ENCODE results near the gene LTBP1.
A peak's percentile ranks its signal among the peaks of the same experiment; 100 is the strongest.

LTBP1 gene

DNA sequence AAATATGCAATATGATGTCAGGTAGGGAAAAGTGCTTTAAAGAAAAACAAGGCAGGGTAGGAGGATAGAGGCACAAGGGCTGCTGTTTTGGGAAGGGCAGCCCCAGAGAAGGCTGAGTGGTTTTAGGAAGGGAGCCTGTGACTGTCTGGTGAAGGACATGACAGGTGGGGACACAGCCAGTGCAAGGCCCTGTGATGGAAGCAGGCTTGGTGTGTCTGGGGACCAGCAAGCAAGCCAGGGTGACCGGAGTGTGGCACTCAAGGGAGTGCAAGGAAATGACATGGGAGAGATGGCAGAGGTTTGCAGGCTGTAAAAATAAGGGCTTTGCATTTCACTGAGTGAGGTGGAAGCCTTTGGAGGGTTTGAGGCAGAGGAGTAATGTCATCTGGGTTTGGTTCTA, 62.0 kb downstream of the LTBP1 start:
- no peaks in the 10 kb centered on the region for H3K9me3 ChIP-seq (ENCODE audit: control insufficient read depth in 2 of 2, low read length in 2 of 2)
- no peak overlapping the region for H3K9ac ChIP-seq (ENCODE audit: low read depth in 1 of 2, low read length in 2 of 2)
- H3K36me3 ChIP-seq (ENCODE audit: control insufficient read depth in 2 of 2, insufficient read depth in 2 of 2, low read length in 2 of 2): no peaks in the 10 kb centered on the region
- no peaks in the 10 kb centered on the region for H3K4me1 ChIP-seq (ENCODE audit: control insufficient read depth in 2 of 2, insufficient read depth in 2 of 2, low read length in 2 of 2)
- H3K27ac ChIP-seq (ENCODE audit: low read depth in 2 of 2, low read length in 2 of 2): no peak overlapping the region
- no peak overlapping the region for H3K4me3 ChIP-seq (ENCODE audit: low read length in 2 of 2)
- no peaks in the 10 kb centered on the region for H3K27me3 ChIP-seq (ENCODE audit: control insufficient read depth in 2 of 2, insufficient read depth in 2 of 2, low read length in 2 of 2)

DNA sequence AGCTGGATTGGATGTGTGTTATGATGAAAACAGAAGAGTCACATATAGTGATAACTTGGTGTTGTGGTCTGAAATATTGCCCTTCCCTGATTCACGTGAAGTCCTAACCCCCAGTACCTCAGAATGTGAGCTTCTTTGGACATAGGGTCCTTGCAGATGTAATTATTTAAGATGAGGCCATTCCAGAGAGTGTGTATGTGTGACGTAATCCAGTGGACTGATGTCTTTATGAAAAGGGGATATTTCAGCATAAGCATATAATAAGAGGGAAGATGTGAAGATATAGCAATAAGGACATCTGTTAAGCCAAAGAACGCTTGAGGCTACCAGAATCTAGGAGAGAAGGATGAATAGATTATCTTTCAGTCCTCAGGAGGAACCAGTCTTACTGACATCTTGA, 62.5 kb downstream of the LTBP1 start:
- Histone ChIP-seq H3K27me3 (ENCODE audit: control insufficient read depth in 2 of 2, insufficient read depth in 2 of 2, low read length in 2 of 2) (no peaks in the 10 kb centered on the region), H3K4me3 (ENCODE audit: low read length in 2 of 2) (no peak overlapping the region), H3K4me1 (ENCODE audit: control insufficient read depth in 2 of 2, insufficient read depth in 2 of 2, low read length in 2 of 2) (peaks cover 0 to 1% of the 10 kb centered on the region in 2 donors), H3K36me3 (ENCODE audit: control insufficient read depth in 2 of 2, insufficient read depth in 2 of 2, low read length in 2 of 2) (no peaks in the 10 kb centered on the region), H3K9me3 (ENCODE audit: control insufficient read depth in 2 of 2, low read length in 2 of 2) (no peaks in the 10 kb centered on the region), H3K9ac (ENCODE audit: low read depth in 1 of 2, low read length in 2 of 2) (no peak overlapping the region), H3K27ac (ENCODE audit: low read depth in 2 of 2, low read length in 2 of 2) (no peak overlapping the region)

GRCh38 chr2:33011373-33011772, 64.6 kb downstream of the LTBP1 start:
- Histone ChIP-seq H3K27ac (ENCODE audit: low read depth in 2 of 2, low read length in 2 of 2) (no peak overlapping the region), H3K4me1 (ENCODE audit: control insufficient read depth in 2 of 2, insufficient read depth in 2 of 2, low read length in 2 of 2) (peaks cover 6 to 21% of the 10 kb centered on the region in 2 donors)

GRCh38 chr2:33011941-33012340, 65.2 kb downstream of the LTBP1 start:
- Histone ChIP-seq H3K36me3 (ENCODE audit: control insufficient read depth in 2 of 2, insufficient read depth in 2 of 2, low read length in 2 of 2) (no peaks in the 10 kb centered on the region), H3K4me1 (ENCODE audit: control insufficient read depth in 2 of 2, insufficient read depth in 2 of 2, low read length in 2 of 2) (peaks cover 6 to 22% of the 10 kb centered on the region in 2 donors), H3K9ac (ENCODE audit: low read depth in 1 of 2, low read length in 2 of 2) (no peak overlapping the region), H3K27me3 (ENCODE audit: control insufficient read depth in 2 of 2, insufficient read depth in 2 of 2, low read length in 2 of 2) (no peaks in the 10 kb centered on the region), H3K4me3 (ENCODE audit: low read length in 2 of 2) (no peak overlapping the region), H3K9me3 (ENCODE audit: control insufficient read depth in 2 of 2, low read length in 2 of 2) (no peaks in the 10 kb centered on the region), H3K27ac (ENCODE audit: low read depth in 2 of 2, low read length in 2 of 2) (no peak overlapping the region)

More at GRCh38 chr2:33011373-33011772, 64.6 kb downstream of the LTBP1 start:
- Histone ChIP-seq H3K36me3 (ENCODE audit: control insufficient read depth in 2 of 2, insufficient read depth in 2 of 2, low read length in 2 of 2) (no peaks in the 10 kb centered on the region), H3K9ac (ENCODE audit: low read depth in 1 of 2, low read length in 2 of 2) (no peak overlapping the region), H3K4me3 (ENCODE audit: low read length in 2 of 2) (no peak overlapping the region), H3K27me3 (ENCODE audit: control insufficient read depth in 2 of 2, insufficient read depth in 2 of 2, low read length in 2 of 2) (no peaks in the 10 kb centered on the region), H3K9me3 (ENCODE audit: control insufficient read depth in 2 of 2, low read length in 2 of 2) (no peaks in the 10 kb centered on the region)

GRCh38 chr2:33013684-33014110, 66.9 kb downstream of the LTBP1 start:
- Histone ChIP-seq H3K27ac (ENCODE audit: low read depth in 2 of 2, low read length in 2 of 2) (no peak overlapping the region), H3K9ac (ENCODE audit: low read depth in 1 of 2, low read length in 2 of 2) (no peak overlapping the region), H3K9me3 (ENCODE audit: control insufficient read depth in 2 of 2, low read length in 2 of 2) (no peaks in the 10 kb centered on the region)

GRCh38 chr2:33014268-33014667, 67.5 kb downstream of the LTBP1 start:
- no peak overlapping the region for H3K27ac ChIP-seq (ENCODE audit: low read depth in 2 of 2, low read length in 2 of 2)
- H3K4me1 ChIP-seq (ENCODE audit: control insufficient read depth in 2 of 2, insufficient read depth in 2 of 2, low read length in 2 of 2): peaks cover 6 to 22% of the 10 kb centered on the region in 2 donors
- H3K4me3 ChIP-seq (ENCODE audit: low read length in 2 of 2): no peak overlapping the region
- H3K9me3 ChIP-seq (ENCODE audit: control insufficient read depth in 2 of 2, low read length in 2 of 2): no peaks in the 10 kb centered on the region
- no peaks in the 10 kb centered on the region for H3K36me3 ChIP-seq (ENCODE audit: control insufficient read depth in 2 of 2, insufficient read depth in 2 of 2, low read length in 2 of 2)
- H3K27me3 ChIP-seq (ENCODE audit: control insufficient read depth in 2 of 2, insufficient read depth in 2 of 2, low read length in 2 of 2): no peaks in the 10 kb centered on the region
- H3K9ac ChIP-seq (ENCODE audit: low read depth in 1 of 2, low read length in 2 of 2): no peak overlapping the region

More at GRCh38 chr2:33013684-33014110, 66.9 kb downstream of the LTBP1 start:
- H3K36me3 ChIP-seq (ENCODE audit: control insufficient read depth in 2 of 2, insufficient read depth in 2 of 2, low read length in 2 of 2): no peaks in the 10 kb centered on the region
- no peaks in the 10 kb centered on the region for H3K27me3 ChIP-seq (ENCODE audit: control insufficient read depth in 2 of 2, insufficient read depth in 2 of 2, low read length in 2 of 2)
- no peak overlapping the region for H3K4me3 ChIP-seq (ENCODE audit: low read length in 2 of 2)
- H3K4me1 ChIP-seq (ENCODE audit: control insufficient read depth in 2 of 2, insufficient read depth in 2 of 2, low read length in 2 of 2): peaks cover 6 to 22% of the 10 kb centered on the region in 2 donors

GRCh38 chr2:33015421-33016142, 68.8 kb downstream of the LTBP1 start:
- Histone ChIP-seq H3K4me1 (ENCODE audit: control insufficient read depth in 2 of 2, insufficient read depth in 2 of 2, low read length in 2 of 2) (peaks cover 6 to 22% of the 10 kb centered on the region in 2 donors), H3K27me3 (ENCODE audit: control insufficient read depth in 2 of 2, insufficient read depth in 2 of 2, low read length in 2 of 2) (no peaks in the 10 kb centered on the region), H3K9ac (ENCODE audit: low read depth in 1 of 2, low read length in 2 of 2) (no peak overlapping the region), H3K9me3 (ENCODE audit: control insufficient read depth in 2 of 2, low read length in 2 of 2) (no peaks in the 10 kb centered on the region), H3K27ac (ENCODE audit: low read depth in 2 of 2, low read length in 2 of 2) (peak overlapping the region; percentile 76 to 79), H3K4me3 (ENCODE audit: low read length in 2 of 2) (peak overlapping the region in 1 of 2 donors; percentile 39), H3K36me3 (ENCODE audit: control insufficient read depth in 2 of 2, insufficient read depth in 2 of 2, low read length in 2 of 2) (no peaks in the 10 kb centered on the region)

DNA sequence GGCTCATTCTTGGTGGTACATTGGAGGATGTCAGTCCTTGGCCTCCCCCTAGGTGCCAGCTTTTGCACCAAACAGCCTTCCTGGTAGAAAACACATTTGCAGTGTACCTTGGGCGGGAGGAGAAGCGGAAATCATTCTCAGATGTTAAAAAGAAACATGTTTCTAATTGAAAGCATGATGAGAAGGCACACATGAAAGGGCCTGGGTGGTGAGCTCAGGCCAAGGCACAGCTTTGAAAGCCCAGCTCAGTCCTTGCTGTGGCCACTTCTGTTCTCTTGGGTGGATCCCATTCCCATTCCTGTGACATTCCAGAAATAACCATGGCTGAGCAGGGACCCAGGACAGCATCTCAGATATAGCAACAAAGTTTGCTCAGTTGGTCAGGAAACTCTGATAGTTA, 71.5 kb downstream of the LTBP1 start:
- no peak overlapping the region for H3K4me3 ChIP-seq (ENCODE audit: low read length in 2 of 2)
- peaks cover 6 to 22% of the 10 kb centered on the region in 2 donors for H3K4me1 ChIP-seq (ENCODE audit: control insufficient read depth in 2 of 2, insufficient read depth in 2 of 2, low read length in 2 of 2)
- H3K9me3 ChIP-seq (ENCODE audit: control insufficient read depth in 2 of 2, low read length in 2 of 2): no peaks in the 10 kb centered on the region
- no peaks in the 10 kb centered on the region for H3K36me3 ChIP-seq (ENCODE audit: control insufficient read depth in 2 of 2, insufficient read depth in 2 of 2, low read length in 2 of 2)
- H3K27me3 ChIP-seq (ENCODE audit: control insufficient read depth in 2 of 2, insufficient read depth in 2 of 2, low read length in 2 of 2): no peaks in the 10 kb centered on the region
- no peak overlapping the region for H3K27ac ChIP-seq (ENCODE audit: low read depth in 2 of 2, low read length in 2 of 2)
- H3K9ac ChIP-seq (ENCODE audit: low read depth in 1 of 2, low read length in 2 of 2): no peak overlapping the region

GRCh38 chr2:33019796-33020195, 73.0 kb downstream of the LTBP1 start:
- H3K36me3 ChIP-seq (ENCODE audit: control insufficient read depth in 2 of 2, insufficient read depth in 2 of 2, low read length in 2 of 2): no peaks in the 10 kb centered on the region
- no peaks in the 10 kb centered on the region for H3K27me3 ChIP-seq (ENCODE audit: control insufficient read depth in 2 of 2, insufficient read depth in 2 of 2, low read length in 2 of 2)
- H3K9ac ChIP-seq (ENCODE audit: low read depth in 1 of 2, low read length in 2 of 2): no peak overlapping the region
- H3K9me3 ChIP-seq (ENCODE audit: control insufficient read depth in 2 of 2, low read length in 2 of 2): no peaks in the 10 kb centered on the region
- H3K4me1 ChIP-seq (ENCODE audit: control insufficient read depth in 2 of 2, insufficient read depth in 2 of 2, low read length in 2 of 2): peaks cover 6 to 27% of the 10 kb centered on the region in 2 donors
- H3K27ac ChIP-seq (ENCODE audit: low read depth in 2 of 2, low read length in 2 of 2): no peak overlapping the region
- H3K4me3 ChIP-seq (ENCODE audit: low read length in 2 of 2): no peak overlapping the region

GRCh38 chr2:33020883-33021282, 74.1 kb downstream of the LTBP1 start:
- peaks cover 3 to 17% of the 10 kb centered on the region in 2 donors for H3K4me1 ChIP-seq (ENCODE audit: control insufficient read depth in 2 of 2, insufficient read depth in 2 of 2, low read length in 2 of 2)
- H3K27me3 ChIP-seq (ENCODE audit: control insufficient read depth in 2 of 2, insufficient read depth in 2 of 2, low read length in 2 of 2): no peaks in the 10 kb centered on the region
- no peaks in the 10 kb centered on the region for H3K9me3 ChIP-seq (ENCODE audit: control insufficient read depth in 2 of 2, low read length in 2 of 2)
- no peaks in the 10 kb centered on the region for H3K36me3 ChIP-seq (ENCODE audit: control insufficient read depth in 2 of 2, insufficient read depth in 2 of 2, low read length in 2 of 2)
- H3K9ac ChIP-seq (ENCODE audit: low read depth in 1 of 2, low read length in 2 of 2): no peak overlapping the region
- no peak overlapping the region for H3K27ac ChIP-seq (ENCODE audit: low read depth in 2 of 2, low read length in 2 of 2)
- H3K4me3 ChIP-seq (ENCODE audit: low read length in 2 of 2): no peak overlapping the region
